CD4-positive, alpha-beta T cell treated with Interferon alpha-2 for 1 hour (primary cell): ENCODE data around the gene OCA2.

Experiments used
- DNase-seq, 2 donors: peaks; one replicate each; pipeline ENCODE4 v3.0.0-alpha.2; 2020 to 2022

Gene OCA2

GRCh38 chr15:28118531-28118930 lies 19.4 kb upstream of the OCA2 start:
- DNase-seq = no peak

- DNase-seq = no peak
Observed at GRCh38 chr15:28118083-28118482, 19.0 kb upstream of the OCA2 start.

- no peak for DNase-seq
Observed at GRCh38 chr15:28117432-28117990, 18.4 kb upstream of the OCA2 start.

- no peak for DNase-seq
Observed at GRCh38 chr15:28116521-28117431, 17.7 kb upstream of the OCA2 start.

- no peak for DNase-seq
Observed at GRCh38 chr15:28115871-28116270, 16.8 kb upstream of the OCA2 start.

GRCh38 chr15:28114721-28115622 lies 15.9 kb upstream of the OCA2 start:
- DNase-seq = no peak

GRCh38 chr15:28114114-28114455 lies 15.0 kb upstream of the OCA2 start:
- no peak for DNase-seq

GRCh38 chr15:28113394-28114113 lies 14.4 kb upstream of the OCA2 start:
- no peak for DNase-seq

- DNase-seq = no peak
Observed at GRCh38 chr15:28112962-28113361, 13.8 kb upstream of the OCA2 start.

GRCh38 chr15:28112101-28112760 lies 13.1 kb upstream of the OCA2 start:
- DNase-seq = no peak

- DNase-seq = no peak
Observed at GRCh38 chr15:28111543-28111942, 12.4 kb upstream of the OCA2 start.

GRCh38 chr15:28110481-28110881 lies 11.4 kb upstream of the OCA2 start:
- DNase-seq = no peak

GRCh38 chr15:28109626-28110455 lies 10.7 kb upstream of the OCA2 start:
- DNase-seq = no peak

- DNase-seq = no peak
Observed at GRCh38 chr15:28107904-28108275, 8.8 kb upstream of the OCA2 start.

GRCh38 chr15:28107111-28107903 lies 8.2 kb upstream of the OCA2 start:
- no peak for DNase-seq

GRCh38 chr15:28106294-28107110 lies 7.4 kb upstream of the OCA2 start:
- DNase-seq = peak in 1 of 2 donors; percentile 38

GRCh38 chr15:28105793-28106192 lies 6.7 kb upstream of the OCA2 start:
- no peak for DNase-seq

GRCh38 chr15:28105224-28105791 lies 6.2 kb upstream of the OCA2 start:
- no peak for DNase-seq

GRCh38 chr15:28104326-28104725 lies 5.2 kb upstream of the OCA2 start:
- DNase-seq = no peak
